HG02571 (cell line): ENCODE results near the gene DDN.

ENCODE experiments used
- ATAC-seq: cut with Tn5 transposase; IDR thresholded peaks from one replicate; pipeline ENCODE4 v1.9.1; 2021; ENCODE audit warnings: mild to moderate bottlenecking, moderate library complexity; ENCODE audit not compliant: unreplicated experiment

The DDN gene

GRCh38 chr12:48999371-49000131 lies at the start of gene DDN:
DDN (minus strand) TSS chr12:48999375; CDS start chr12:48999287, 88 bp downstream.
- ATAC-seq: no peak

GRCh38 chr12:49048953-49049352 lies 49.8 kb upstream of the DDN start:
- ATAC-seq: no peak

GRCh38 chr12:49046129-49046895 lies 47.1 kb upstream of the DDN start:
- ATAC-seq: no peak

GRCh38 chr12:49044660-49045059 lies 45.5 kb upstream of the DDN start:
- ATAC-seq: no peak

GRCh38 chr12:49043856-49044258 lies 44.7 kb upstream of the DDN start:
- ATAC-seq: no peak

GRCh38 chr12:49043241-49043640 lies 44.1 kb upstream of the DDN start:
- ATAC-seq: no peak

GRCh38 chr12:49041881-49042484 lies 42.8 kb upstream of the DDN start:
- no peak for ATAC-seq

- no peak for ATAC-seq
These were observed 42.1 kb upstream of the DDN start for GRCh38 chr12:49041036-49041880.

GRCh38 chr12:49040364-49040855 lies 41.2 kb upstream of the DDN start:
- no peak for ATAC-seq

GRCh38 chr12:49039421-49040363 lies 40.5 kb upstream of the DDN start:
- ATAC-seq: no peak

GRCh38 chr12:49038291-49038955 lies 39.2 kb upstream of the DDN start:
- no peak for ATAC-seq

GRCh38 chr12:49037947-49038237 lies 38.7 kb upstream of the DDN start:
- no peak for ATAC-seq

GRCh38 chr12:49037111-49037946 lies 38.2 kb upstream of the DDN start:
- no peak for ATAC-seq

- ATAC-seq: no peak
These were observed 36.9 kb upstream of the DDN start for GRCh38 chr12:49036029-49036428.

GRCh38 chr12:49034286-49034622 lies 35.1 kb upstream of the DDN start:
- no peak for ATAC-seq

- no peak for ATAC-seq
These were observed 34.6 kb upstream of the DDN start for GRCh38 chr12:49033611-49034285.

- no peak for ATAC-seq
These were observed 33.7 kb upstream of the DDN start for GRCh38 chr12:49032679-49033447.
